Mononuclear cell (primary cell): ENCODE data around the gene DNAH8. TPM values are rescaled to one million over a fixed set of nuclear protein-coding genes. Genes with fewer than 3 reads are reported as not detected.

ENCODE experiments used
- H3K27me3 ChIP-seq: 2 replicates; pipeline ENCODE4 v1.6.0; 2011; ENCODE audit warnings: low read length, control low read depth; ENCODE audit not compliant: insufficient read depth
- H3K4me1 ChIP-seq: 2 replicates; pipeline ENCODE4 v1.5.1; 2011; ENCODE audit warnings: mild to moderate bottlenecking, low read length, control low read depth; ENCODE audit not compliant: insufficient read depth
- H3K4me3 ChIP-seq: 2 replicates; pipeline ENCODE4 v1.5.1; 2011; ENCODE audit warnings: mild to moderate bottlenecking, low read length, moderate library complexity
- H3K9me3 ChIP-seq: 2 replicates; pipeline ENCODE4 v1.5.1; 2011; ENCODE audit warnings: low read depth, mild to moderate bottlenecking, control low read depth, low read length
- total RNA-seq: library from RNA; depleted of rRNA; stranded (reverse); fragments of >200 nt; gene quantifications from one replicate; pipeline ENCODE4 v1.2.3, GENCODE V29; 2012

DNAH8 gene
- total RNA-seq, 1 donor, result 0.10 TPM

- no peaks in the 10 kb centered on the region for H3K27me3 ChIP-seq
- H3K9me3 ChIP-seq, result no peaks in the 10 kb centered on the region
- H3K4me1 ChIP-seq, result no peaks in the 10 kb centered on the region
- no peak overlapping the region for H3K4me3 ChIP-seq
Observed at GRCh38 chr6:39075010-39075686, 360.0 kb downstream of the DNAH8 start.

GRCh38 chr6:39075807-39076622 is 360.9 kb downstream of the DNAH8 start:
- Histone ChIP-seq H3K4me1 (no peaks in the 10 kb centered on the region), H3K4me3 (no peak overlapping the region), H3K27me3 (no peaks in the 10 kb centered on the region), H3K9me3 (no peaks in the 10 kb centered on the region)

GRCh38 chr6:39076623-39077535 is 361.8 kb downstream of the DNAH8 start:
- Histone ChIP-seq H3K27me3 (no peaks in the 10 kb centered on the region), H3K9me3 (no peaks in the 10 kb centered on the region), H3K4me1 (no peaks in the 10 kb centered on the region), H3K4me3 (no peak overlapping the region)

GRCh38 chr6:39077882-39078594 is 362.9 kb downstream of the DNAH8 start:
- H3K4me1 ChIP-seq, result no peaks in the 10 kb centered on the region
- no peaks in the 10 kb centered on the region for H3K27me3 ChIP-seq
- no peak overlapping the region for H3K4me3 ChIP-seq
- H3K9me3 ChIP-seq, result no peaks in the 10 kb centered on the region

- no peaks in the 10 kb centered on the region for H3K27me3 ChIP-seq
- H3K4me1 ChIP-seq, result no peaks in the 10 kb centered on the region
- no peak overlapping the region for H3K4me3 ChIP-seq
- H3K9me3 ChIP-seq, result no peaks in the 10 kb centered on the region
Observed at GRCh38 chr6:39078695-39079094, 363.6 kb downstream of the DNAH8 start.

GRCh38 chr6:39079197-39080125 is 364.4 kb downstream of the DNAH8 start:
- no peaks in the 10 kb centered on the region for H3K9me3 ChIP-seq

More at GRCh38 chr6:39079197-39080125, 364.4 kb downstream of the DNAH8 start:
- Histone ChIP-seq H3K4me1 (no peaks in the 10 kb centered on the region), H3K4me3 (no peak overlapping the region), H3K27me3 (no peaks in the 10 kb centered on the region)

Other genes starting within 250 kb of the DNAH8 start
- 93.7 TPM for gene BTBD9, start 75.4 kb upstream of the DNAH8 start, total RNA-seq
- 45.5 TPM for gene GLO1, start 12.2 kb upstream of the DNAH8 start, total RNA-seq